22Rv1 (cell line): Measurements from ENCODE around the gene ME3.

Experiments
- CTCF ChIP-seq: fragments of 450-650 bp; IDR thresholded peaks from 2 replicates; pipeline ENCODE4 v1.5.1; 2017; ENCODE audit warnings: mild to moderate bottlenecking
- ZFX ChIP-seq: fragments of 450-650 bp; IDR thresholded peaks from 2 replicates; pipeline ENCODE4 v1.6.1; 2017; ENCODE audit warnings: antibody characterized with exemption, borderline replicate concordance

DNA sequence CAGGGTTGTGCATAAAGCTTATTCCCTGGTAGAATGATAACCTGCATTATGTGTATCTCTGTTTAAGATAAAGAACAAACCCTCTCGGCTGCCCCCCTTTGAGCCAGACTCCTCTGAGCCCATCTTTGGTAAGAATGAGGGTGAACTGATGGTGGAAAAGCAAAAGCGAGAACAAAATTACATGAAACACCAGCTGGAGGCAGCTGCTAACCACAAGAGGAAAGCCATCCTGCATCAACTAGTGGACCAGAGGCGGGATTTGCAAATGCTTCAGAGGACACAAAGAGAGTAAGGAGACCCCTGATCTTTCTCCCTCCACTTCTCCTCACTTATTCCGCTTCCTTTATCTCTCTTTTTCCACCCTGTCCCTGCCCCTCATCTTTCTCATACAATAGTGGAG lies 257.4 kb downstream of the ME3 start:
- TF ChIP-seq CTCF, result no peak
- TF ChIP-seq ZFX, result no peak
